Right renal cortex interstitium (tissue), 3 donors: ENCODE measurements around the gene MRPL19. TPM values are rescaled to one million over a fixed set of nuclear protein-coding genes. Genes with fewer than 3 reads are reported as not detected.
"Not testable (repeated sequence)": the region's sequence is repeated elsewhere in the genome, so short reads cannot be mapped to it uniquely, and the experiment has no call there.

Source experiments
- DNase-seq, 3 donors: peaks; one replicate each; pipeline ENCODE4 v3.0.0-alpha.2; 2013; ENCODE audit warnings: low read depth in 3 of 3, low spot score in 2 of 3
- polyA plus RNA-seq, 3 donors: library from polyadenylated mRNA; unstranded; fragments of 120-200 nt; gene quantifications; one replicate each; pipeline ENCODE4 v1.2.1, GENCODE V29; 2013; ENCODE audit not compliant: insufficient read length in 3 of 3

Gene MRPL19
- polyA plus RNA-seq, 3 donors: 65.6 to 77.9 (median 67.6) TPM

DNA sequence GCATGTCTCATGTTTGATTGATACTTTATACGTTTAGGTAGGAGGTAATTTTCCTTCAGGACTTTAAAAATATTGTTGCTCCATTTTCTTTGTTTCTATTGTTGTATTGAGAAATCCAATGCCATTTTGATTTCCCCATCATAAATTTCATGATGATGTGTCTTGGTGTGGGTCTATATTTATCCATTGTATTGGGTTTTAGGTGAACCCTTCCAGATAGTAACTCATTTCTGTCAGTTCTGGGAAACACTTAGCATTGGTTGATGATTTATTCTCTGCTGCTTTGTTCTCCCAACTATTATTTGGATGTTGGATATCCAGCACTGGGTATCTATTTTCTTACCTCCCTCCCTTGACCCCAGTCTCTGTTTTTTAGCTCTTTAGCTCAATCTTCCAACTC lies 10.0 kb downstream of the MRPL19 start:
- no peak for DNase-seq

- no peak for DNase-seq
Measured at GRCh38 chr2:75657798-75658197, 11.2 kb downstream of the MRPL19 start.

DNA sequence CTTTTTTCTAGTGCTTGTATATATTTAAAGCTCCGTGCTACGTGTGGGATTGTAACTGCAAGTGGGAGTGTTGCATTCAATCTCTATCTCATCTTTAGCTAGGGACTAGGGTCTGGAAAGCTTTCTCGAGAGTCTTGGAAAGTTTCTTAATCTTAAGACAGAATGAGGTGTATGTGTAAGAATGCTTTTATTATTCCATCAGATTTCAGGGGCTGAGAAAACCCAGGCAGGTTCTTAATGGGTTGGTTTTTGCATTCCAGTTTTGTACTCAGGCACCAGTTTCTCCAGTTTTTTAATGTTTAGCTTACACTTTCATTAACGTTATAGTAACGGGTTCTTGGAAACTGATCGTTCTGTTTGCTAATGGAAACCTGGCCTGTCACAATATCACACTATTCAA lies 20.3 kb downstream of the MRPL19 start:
- peak in 2 of 3 donors; percentile 18 to 32 for DNase-seq

DNA sequence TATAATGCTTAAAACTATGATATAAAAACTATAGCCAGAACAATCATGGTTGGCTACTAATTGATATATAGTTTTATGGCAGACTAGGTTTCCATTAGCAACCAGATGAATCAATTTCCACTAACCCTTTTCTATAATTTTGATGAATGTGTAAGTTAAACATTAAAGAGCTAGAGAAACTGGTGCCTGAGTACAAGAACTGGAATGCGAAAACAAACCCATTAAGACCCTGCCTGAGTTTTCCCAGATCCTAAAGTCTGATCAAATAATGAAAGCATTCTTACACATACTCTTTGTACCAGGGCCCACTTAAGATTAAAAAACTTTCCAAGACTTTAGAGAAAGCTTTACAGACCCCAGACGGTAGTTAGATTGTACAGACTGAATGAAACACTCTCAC lies 21.3 kb downstream of the MRPL19 start:
- DNase-seq: peak in 1 of 3 donors; percentile 18

- DNase-seq: not testable (repeated sequence)
Measured at GRCh38 chr2:75675423-75675822, 28.8 kb downstream of the MRPL19 start.

DNA sequence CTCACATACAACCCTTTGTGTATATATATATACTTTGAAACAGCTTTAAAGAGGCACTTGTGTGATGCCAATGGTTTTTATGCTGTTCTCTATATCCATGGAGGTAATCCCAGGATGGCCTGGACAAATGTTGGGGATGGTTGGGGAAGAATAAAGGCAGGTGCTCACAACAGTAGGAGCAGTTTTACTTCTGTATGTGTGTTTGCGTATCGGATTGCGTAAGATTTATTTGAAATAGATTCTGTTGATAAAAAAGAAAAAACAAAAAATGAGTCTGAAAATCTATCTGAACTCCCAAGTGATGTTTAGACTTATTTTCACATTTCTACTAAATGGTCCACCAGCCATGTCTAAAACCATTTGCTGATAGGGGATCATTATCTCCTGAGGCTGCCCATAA lies 29.3 kb downstream of the MRPL19 start:
- DNase-seq: no peak

DNA sequence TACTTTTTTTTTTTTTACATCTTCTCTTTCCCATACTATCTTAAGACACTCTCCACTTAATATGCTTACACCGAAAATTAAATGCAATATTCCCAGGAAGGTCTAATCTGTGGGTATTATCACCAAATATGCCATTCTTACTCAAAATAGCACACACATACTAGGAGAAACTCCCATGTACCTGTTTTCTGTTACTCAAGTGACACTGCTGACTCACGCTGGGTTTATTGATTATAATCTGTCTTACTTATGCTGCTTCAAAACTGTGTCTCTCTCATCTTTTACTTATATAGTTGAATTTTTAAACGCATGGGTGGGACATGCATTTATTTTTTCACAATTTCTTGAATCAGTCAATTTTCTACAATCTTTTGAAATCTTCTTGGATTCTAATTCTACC lies 29.9 kb downstream of the MRPL19 start:
- no peak for DNase-seq

DNA sequence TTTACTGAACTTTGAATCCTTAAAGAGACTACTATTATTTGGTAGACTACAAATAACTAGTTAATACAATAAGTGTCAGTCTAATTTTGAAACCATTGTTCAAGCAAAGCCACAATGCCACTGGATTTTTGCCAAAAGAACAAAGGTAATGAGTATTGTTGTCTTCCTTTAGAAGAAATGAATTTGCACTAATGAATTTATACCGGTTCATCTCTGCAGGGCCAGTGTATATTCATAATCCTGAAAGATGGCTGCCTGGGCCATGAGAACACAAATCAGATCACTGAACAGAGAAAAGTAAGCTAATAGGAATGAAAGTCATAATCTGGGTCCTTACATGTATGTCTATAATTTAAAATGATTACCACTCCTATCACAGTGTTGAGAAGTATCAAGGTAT lies 33.0 kb downstream of the MRPL19 start:
- DNase-seq: no peak

- no peak for DNase-seq
Measured at GRCh38 chr2:75680402-75680801, 33.8 kb downstream of the MRPL19 start.

- DNase-seq: not testable (repeated sequence)
Measured at GRCh38 chr2:75683430-75683829, 36.8 kb downstream of the MRPL19 start.

DNA sequence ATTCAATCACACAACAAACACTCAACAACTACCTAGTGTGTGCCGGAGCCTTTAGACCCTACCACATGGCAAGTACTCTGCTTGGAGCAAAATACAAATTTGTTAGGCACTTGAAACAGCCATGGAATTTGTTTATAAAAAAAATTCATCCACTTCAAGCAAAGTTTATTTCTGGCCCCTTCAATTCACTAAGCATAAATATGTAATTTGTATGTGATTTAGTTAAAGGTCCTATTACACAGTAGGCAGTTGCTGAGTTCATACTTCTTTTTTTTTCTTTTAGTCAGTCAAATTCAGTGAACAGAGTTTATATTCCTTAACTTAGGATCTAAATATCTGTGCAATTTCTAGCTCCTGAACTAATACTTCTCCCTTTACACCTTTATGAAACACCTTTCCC lies 41.6 kb downstream of the MRPL19 start:
- no peak for DNase-seq

DNA sequence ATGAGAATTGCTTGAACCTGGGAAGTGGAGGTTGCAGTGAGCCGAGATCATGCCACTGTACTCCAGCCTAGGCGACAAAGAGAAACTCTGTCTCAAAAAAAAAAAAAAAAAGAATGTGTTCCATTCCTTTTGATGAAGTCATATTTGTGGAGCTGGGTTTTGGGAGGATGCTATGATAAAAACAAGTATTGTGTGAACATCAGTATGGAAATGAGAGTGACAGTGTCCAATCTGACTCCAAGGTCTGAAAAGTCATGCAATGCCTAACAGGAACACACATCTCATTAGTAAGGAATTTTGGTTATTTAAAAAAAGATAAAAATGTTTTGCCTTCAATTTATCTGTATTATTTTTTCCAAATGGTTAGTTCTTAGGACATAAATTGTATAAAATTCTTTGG lies 52.3 kb downstream of the MRPL19 start:
- no peak for DNase-seq

DNA sequence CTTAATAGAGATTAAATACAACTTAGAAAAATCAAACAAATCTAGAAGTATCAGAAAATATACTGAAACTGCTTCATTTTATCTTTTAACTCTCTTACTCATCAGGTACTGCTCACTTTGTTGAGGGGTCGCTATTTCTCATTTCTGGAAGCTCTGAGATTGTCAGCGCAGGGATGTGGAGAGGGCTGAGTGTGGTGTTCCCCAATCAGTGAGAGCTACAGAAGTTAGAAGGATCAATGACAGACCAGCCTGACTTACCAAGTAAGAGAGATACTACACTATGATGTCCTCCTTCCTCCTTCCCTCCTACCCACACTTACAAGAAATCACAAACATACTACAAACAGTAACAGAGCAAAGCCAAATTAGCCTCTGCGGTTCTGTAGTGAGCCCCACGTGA lies 56.0 kb downstream of the MRPL19 start:
- DNase-seq: no peak

DNA sequence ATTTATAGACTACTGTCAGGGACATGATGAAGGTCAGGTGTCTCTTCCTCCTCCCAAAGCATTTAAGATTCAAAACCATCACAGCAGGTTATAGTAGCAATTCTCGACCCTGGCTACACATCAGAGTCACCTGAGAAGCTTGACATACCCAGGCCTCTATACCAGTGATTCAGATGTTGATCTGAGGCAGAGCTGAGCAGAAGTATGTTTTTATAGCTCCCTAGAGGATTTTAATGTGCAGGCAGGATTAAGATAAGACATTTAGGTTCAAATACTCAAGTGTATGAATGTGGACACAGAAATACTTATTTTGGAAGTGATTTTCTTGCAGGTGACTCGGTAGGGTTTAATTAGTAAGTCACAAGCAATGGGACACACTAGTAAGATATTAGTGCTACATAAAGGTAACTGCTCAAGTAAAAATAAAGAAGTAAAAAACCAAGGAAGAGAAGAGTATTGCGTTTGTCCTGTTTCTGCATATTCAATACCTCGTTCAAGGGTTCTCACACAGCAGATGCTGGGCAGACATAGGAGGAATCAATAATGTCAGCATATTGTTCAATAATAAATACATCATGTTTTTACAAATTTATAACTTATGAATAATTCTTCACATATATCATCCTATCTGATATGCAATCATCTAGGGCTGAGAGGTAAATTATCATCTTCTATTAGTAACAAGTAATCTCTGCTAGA lies 57.2 kb downstream of the MRPL19 start:
- DNase-seq: no peak

DNA sequence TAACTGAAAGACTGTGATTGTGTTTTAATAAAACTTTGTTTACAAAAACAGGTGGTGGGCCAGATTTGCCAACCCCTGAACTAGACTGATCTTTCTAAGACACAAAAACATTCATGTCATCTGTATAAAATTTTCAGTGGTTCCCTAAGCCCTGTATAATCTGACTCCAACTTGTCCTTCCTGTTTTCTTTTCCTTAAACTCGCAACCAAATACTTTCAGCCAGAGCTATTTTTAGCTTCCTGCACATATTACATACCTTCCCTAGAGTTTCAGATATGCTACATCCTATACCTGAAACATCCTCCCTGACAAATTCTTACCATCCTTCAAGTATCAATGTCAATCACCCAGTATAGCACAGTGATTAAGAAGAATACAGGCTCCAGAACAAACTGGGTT lies 59.3 kb downstream of the MRPL19 start:
- no peak for DNase-seq

- DNase-seq: no peak
Measured at GRCh38 chr2:75707901-75708300, 61.3 kb downstream of the MRPL19 start.

DNA sequence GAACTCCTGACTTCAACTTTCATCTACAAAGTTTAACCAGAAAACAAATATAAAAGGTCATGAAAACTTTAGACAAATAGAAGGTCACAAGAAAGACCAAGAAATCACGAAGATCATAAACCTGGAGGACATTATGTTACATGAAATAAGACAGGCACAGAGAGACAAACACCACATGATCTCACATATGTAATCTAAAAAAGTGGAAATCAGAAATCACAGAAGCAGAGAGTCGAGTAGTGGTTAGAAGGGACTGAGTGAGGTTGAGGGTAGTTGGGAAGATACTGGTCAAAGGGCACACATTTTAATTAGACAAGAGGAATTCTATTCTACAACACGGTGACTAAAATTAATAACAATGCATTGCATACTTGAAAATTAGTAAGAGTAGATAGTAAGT lies 62.7 kb downstream of the MRPL19 start:
- DNase-seq: no peak

DNA sequence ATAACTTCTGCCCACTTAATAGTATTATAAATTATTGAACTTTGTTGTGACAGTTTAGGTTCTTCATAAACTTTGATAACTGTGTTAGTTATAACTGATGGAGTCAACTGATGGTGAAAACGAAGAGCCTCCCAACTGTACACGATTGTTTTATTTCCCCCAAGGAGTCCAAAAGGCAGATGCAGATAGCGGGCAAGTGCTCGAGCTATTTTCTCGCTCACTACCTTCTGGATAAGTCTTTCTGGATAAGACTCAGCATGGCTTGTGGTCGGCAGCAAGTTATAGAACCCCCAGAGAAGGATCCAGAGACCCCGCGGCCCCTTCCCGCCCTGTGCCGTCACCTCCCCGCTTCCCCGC lies 63.6 kb downstream of the MRPL19 start:
- peak in 1 of 3 donors; percentile 38 for DNase-seq

DNA sequence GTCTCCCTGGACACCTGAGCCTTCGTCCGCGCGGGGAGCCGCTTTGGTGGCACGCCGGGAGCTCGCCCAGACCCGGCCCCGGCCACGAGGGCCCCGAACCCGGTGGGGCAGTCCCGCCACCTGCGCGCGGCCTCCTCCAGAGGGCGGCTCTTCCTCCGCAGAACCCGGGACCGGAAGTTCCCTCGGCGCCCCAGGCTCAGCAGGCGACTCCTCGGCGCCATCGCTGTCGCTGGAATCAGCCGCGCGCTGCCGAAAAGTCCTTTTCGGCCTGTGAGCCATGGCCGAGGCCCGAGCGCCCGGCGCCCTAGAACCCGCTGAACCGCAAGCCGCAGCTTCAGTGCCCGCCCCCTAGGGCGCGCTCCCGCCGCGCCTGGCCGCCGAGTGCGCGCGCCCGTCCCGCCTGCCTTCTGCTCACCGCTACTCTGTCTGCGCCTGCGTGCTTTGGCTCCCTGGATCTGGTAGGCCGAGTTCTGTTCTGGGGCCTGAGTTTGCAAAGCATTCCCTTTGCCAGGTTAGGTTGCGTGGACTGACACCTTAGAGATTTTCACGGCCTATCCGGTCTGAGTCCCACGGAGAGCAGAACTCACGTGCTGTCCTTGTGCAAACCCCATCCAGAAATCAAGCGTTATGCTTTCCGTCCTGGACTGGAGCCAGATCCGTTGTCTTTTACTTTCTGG lies 64.1 kb downstream of the MRPL19 start, which contains the start of gene GCFC2:
Gene GCFC2, minus strand, starts transcription at position 339 of the 677 bp plus-strand sequence. Its CDS starts 60 bp downstream, at position 279.
- peak; percentile 73 to 75 (median 74) for DNase-seq

GRCh38 chr2:75711590-75711989 lies 65.0 kb downstream of the MRPL19 start:
- DNase-seq: not testable (repeated sequence)

GRCh38 chr2:75716406-75716805 lies 69.8 kb downstream of the MRPL19 start:
- DNase-seq: no peak

DNA sequence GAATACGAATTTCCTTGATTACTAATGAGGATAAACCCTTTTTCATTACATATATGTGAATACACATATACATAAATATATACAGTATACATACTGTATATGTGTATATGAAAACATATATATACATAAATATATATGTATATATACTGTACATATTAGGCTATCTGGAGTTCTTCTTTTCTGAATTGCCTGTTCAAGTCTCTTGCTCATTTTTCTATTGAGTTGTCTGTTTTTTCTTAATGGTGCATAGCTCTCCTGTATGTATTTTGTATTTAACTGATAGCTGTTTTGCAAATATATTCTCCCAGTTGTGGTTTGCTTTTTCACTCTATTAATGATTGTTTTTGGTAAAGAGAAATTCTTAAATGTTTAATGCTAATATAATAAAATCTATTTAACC lies 73.0 kb downstream of the MRPL19 start:
- DNase-seq: no peak
